WTC11 (cell line): Measurements from ENCODE around the gene CGNL1. TPM values are rescaled to one million over a fixed set of nuclear protein-coding genes. Genes with fewer than 3 reads are reported as not detected.

Experiments
- ATAC-seq: fragments of 200-7000 bp; cut with Tn5 transposase; 2 replicates; pipeline ENCODE4 v1.10.0; 2021; ENCODE audit warnings: mild to moderate bottlenecking, moderate library complexity
- CTCF ChIA-PET: fragments of 300-600 bp; sonication (Branson Sonifier 250); formaldehyde crosslinking; loops from one replicate; lab custom pipeline; 2021; ENCODE audit warnings: antibody characterized with exemption; lab: Charles Lee
- POLR2A ChIA-PET: fragments of 350-600 bp; sonication (Branson Sonifier 250); formaldehyde crosslinking; loops from one replicate; lab custom pipeline; 2021; ENCODE audit warnings: antibody characterized with exemption; lab: Charles Lee
- DNase-seq: peaks from one replicate; pipeline ENCODE4 v3.0.0; 2021; ENCODE audit warnings: low spot score
- H3K27ac Mint-ChIP-seq: 2 replicates; pipeline ENCODE4 v1.8.0; 2021; ENCODE audit warnings: mixed read lengths
- H3K27me3 Mint-ChIP-seq: 2 replicates; pipeline ENCODE4 v1.8.0; 2021; ENCODE audit warnings: low read depth, mild to moderate bottlenecking, moderate library complexity, mixed read lengths
- H3K36me3 Mint-ChIP-seq: 2 replicates; pipeline ENCODE4 v1.8.0; 2021; ENCODE audit warnings: mixed read lengths
- H3K4me1 Mint-ChIP-seq: 2 replicates; pipeline ENCODE4 v1.8.0; 2022; ENCODE audit warnings: mixed read lengths
- H3K4me3 Mint-ChIP-seq: 2 replicates; pipeline ENCODE4 v1.8.0; 2021; ENCODE audit warnings: mild to moderate bottlenecking, moderate library complexity, mixed read lengths
- H3K9me3 Mint-ChIP-seq: 2 replicates; pipeline ENCODE4 v1.8.0; 2021; ENCODE audit warnings: mixed read lengths
- CREB1 ChIP-seq: sonication (generic); formaldehyde crosslinking; IDR thresholded peaks from 2 replicates; pipeline ENCODE4 v1.8.0; 2023; ENCODE audit warnings: mild to moderate bottlenecking, missing genetic modification reagents
- FOXK1 ChIP-seq: sonication (generic); formaldehyde crosslinking; IDR thresholded peaks from 2 replicates; pipeline ENCODE4 v1.8.0; 2022; ENCODE audit warnings: mild to moderate bottlenecking, moderate library complexity, missing genetic modification reagents
- JAZF1 ChIP-seq: fragments of 250-450 bp; sonication (Bioruptor Pico); IDR thresholded peaks from 2 replicates; pipeline ENCODE4 v1.9.0; 2021; ENCODE audit warnings: moderate library complexity, mild to moderate bottlenecking, inconsistent platforms
- JUN ChIP-seq: sonication (generic); formaldehyde crosslinking; IDR thresholded peaks from 2 replicates; pipeline ENCODE4 v1.8.0; 2023; ENCODE audit warnings: mild to moderate bottlenecking, missing genetic modification reagents
- MXD4 ChIP-seq: fragments of 250-450 bp; sonication (Bioruptor Pico); IDR thresholded peaks from 2 replicates; pipeline ENCODE4 v1.8.0; 2021; ENCODE audit warnings: mild to moderate bottlenecking, moderate library complexity, borderline replicate concordance
- NFATC4 ChIP-seq: fragments of 250-450 bp; sonication (Bioruptor Pico); IDR thresholded peaks from 2 replicates; pipeline ENCODE4 v1.9.0; 2021; ENCODE audit warnings: mild to moderate bottlenecking
- NFYB ChIP-seq: sonication (generic); formaldehyde crosslinking; conservative IDR thresholded peaks from 2 replicates; pipeline ENCODE4 v1.8.0; 2022; ENCODE audit warnings: low read depth, missing genetic modification reagents
- OVOL2 ChIP-seq: fragments of 250-450 bp; sonication (Bioruptor Pico); IDR thresholded peaks from 2 replicates; pipeline ENCODE4 v1.9.0; 2021; ENCODE audit warnings: mild to moderate bottlenecking, borderline replicate concordance
- SMAD4 ChIP-seq: sonication (generic); formaldehyde crosslinking; IDR thresholded peaks from 2 replicates; pipeline ENCODE4 v1.8.0; 2022; ENCODE audit warnings: mild to moderate bottlenecking, missing genetic modification reagents
- TEAD4 ChIP-seq: sonication (generic); formaldehyde crosslinking; IDR thresholded peaks from 2 replicates; pipeline ENCODE4 v1.8.0; 2022; ENCODE audit warnings: mild to moderate bottlenecking, missing genetic modification reagents
- ZBTB21 ChIP-seq: sonication (generic); formaldehyde crosslinking; IDR thresholded peaks from 2 replicates; pipeline ENCODE4 v1.8.1; 2023; ENCODE audit warnings: mild to moderate bottlenecking, missing genetic modification reagents, borderline replicate concordance
- ZNF263 ChIP-seq: sonication (generic); formaldehyde crosslinking; IDR thresholded peaks from 2 replicates; pipeline ENCODE4 v1.8.1; 2022; ENCODE audit warnings: low read depth, mild to moderate bottlenecking, moderate library complexity, missing genetic modification reagents
- total RNA-seq: library from RNA; stranded (reverse); gene quantifications from 3 replicates; pipeline ENCODE4 v1.2.3, GENCODE V29; 2021
- TF ChIP-seq, protein P1 (sequence below): sonication (generic); formaldehyde crosslinking; IDR thresholded peaks from 2 replicates; pipeline ENCODE4 v1.8.1; 2022; ENCODE audit warnings: missing genetic modification reagents, borderline replicate concordance
- TF ChIP-seq, protein P2 (sequence below): fragments of 250-450 bp; sonication (Bioruptor Pico); IDR thresholded peaks from 2 replicates; pipeline ENCODE4 v1.9.0; 2021; ENCODE audit warnings: moderate library complexity, mild to moderate bottlenecking, inconsistent platforms, borderline replicate concordance
- TF ChIP-seq, protein P3 (sequence below): sonication (generic); formaldehyde crosslinking; IDR thresholded peaks from 2 replicates; pipeline ENCODE4 v1.8.1; 2023; ENCODE audit warnings: mild to moderate bottlenecking, missing genetic modification reagents
- TF ChIP-seq, protein P4 (sequence below): sonication (generic); formaldehyde crosslinking; IDR thresholded peaks from 2 replicates; pipeline ENCODE4 v1.8.1; 2023; ENCODE audit warnings: mild to moderate bottlenecking, missing genetic modification reagents, moderate library complexity
- TF ChIP-seq, protein P5 (sequence below): sonication (generic); formaldehyde crosslinking; IDR thresholded peaks from 2 replicates; pipeline ENCODE4 v1.8.0; 2022; ENCODE audit warnings: mild to moderate bottlenecking, missing genetic modification reagents
- TF ChIP-seq, protein P6 (sequence below): sonication (generic); formaldehyde crosslinking; conservative IDR thresholded peaks from 2 replicates; pipeline ENCODE4 v1.8.1; 2022; ENCODE audit warnings: mild to moderate bottlenecking, missing genetic modification reagents
- TF ChIP-seq, protein P7 (sequence below): fragments of 250-450 bp; sonication (Bioruptor Pico); IDR thresholded peaks from 2 replicates; pipeline ENCODE4 v1.9.0; 2021; ENCODE audit warnings: mild to moderate bottlenecking
- TF ChIP-seq, protein P8 (sequence below): fragments of 250-450 bp; sonication (Bioruptor Pico); IDR thresholded peaks from 2 replicates; pipeline ENCODE4 v1.8.0; 2021; ENCODE audit warnings: mild to moderate bottlenecking

Gene CGNL1
- total RNA-seq, 1 experiment from 2014 or later: 57.3 TPM

DNA sequence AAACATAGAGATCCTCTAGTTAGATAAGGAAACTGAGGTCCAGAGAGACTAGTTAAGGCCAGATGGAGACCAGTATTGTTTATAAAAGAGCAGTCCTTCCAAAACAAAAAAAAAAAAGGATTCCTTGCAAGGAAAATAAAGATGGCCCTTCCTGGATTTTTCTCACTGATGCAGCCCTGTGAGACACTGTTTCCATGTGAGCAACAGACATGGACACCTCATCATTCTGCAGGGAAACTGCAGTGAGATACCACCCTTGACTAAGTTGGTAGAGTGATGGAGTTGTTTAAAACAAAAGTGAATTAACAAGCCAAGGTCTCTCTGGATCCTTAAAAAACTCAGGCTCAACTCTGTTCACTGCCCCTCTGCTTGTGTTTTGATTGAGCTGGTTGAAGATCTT lies 149.8 kb downstream of the CGNL1 start:
- DNase-seq (no peak), ATAC-seq (no peak)
- Mint-ChIP-seq H3K9me3 (no peaks in the 10 kb centered on the region), H3K27me3 (no peaks in the 10 kb centered on the region), H3K4me1 (peaks cover 11% of the 10 kb centered on the region), H3K4me3 (no peak overlapping the region), H3K36me3 (peaks cover 51% of the 10 kb centered on the region), H3K27ac (peak overlapping the region; percentile 82; the same call in 1 of the 2 replicates)
- POLR2A ChIA-PET: no interaction called here
- CTCF ChIA-PET: interaction anchor here (0.6 to 5.0 kb wide), 6 partner anchors 13 to 1590 kb away, joined by 3 to 140 read pairs (median 44); no protein-coding TSS in a partner anchor
- TF ChIP-seq SMAD4 (CRISPR knock-in tag): no peak
- TF ChIP-seq CREB1 (CRISPR knock-in tag): no peak
- TF ChIP-seq, protein P1, sequence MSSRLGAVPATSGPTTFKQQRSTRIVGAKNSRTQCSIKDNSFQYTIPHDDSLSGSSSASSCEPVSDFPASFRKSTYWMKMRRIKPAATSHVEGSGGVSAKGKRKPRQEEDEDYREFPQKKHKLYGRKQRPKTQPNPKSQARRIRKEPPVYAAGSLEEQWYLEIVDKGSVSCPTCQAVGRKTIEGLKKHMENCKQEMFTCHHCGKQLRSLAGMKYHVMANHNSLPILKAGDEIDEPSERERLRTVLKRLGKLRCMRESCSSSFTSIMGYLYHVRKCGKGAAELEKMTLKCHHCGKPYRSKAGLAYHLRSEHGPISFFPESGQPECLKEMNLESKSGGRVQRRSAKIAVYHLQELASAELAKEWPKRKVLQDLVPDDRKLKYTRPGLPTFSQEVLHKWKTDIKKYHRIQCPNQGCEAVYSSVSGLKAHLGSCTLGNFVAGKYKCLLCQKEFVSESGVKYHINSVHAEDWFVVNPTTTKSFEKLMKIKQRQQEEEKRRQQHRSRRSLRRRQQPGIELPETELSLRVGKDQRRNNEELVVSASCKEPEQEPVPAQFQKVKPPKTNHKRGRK (CRISPR knock-in tag): no peak
- TF ChIP-seq, protein P2, sequence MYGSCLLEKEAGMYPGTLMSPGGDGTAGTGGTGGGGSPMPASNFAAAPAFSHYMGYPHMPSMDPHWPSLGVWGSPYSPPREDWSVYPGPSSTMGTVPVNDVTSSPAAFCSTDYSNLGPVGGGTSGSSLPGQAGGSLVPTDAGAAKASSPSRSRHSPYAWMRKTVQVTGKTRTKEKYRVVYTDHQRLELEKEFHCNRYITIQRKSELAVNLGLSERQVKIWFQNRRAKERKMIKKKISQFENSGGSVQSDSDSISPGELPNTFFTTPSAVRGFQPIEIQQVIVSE (CRISPR knock-in tag): no peak
- TF ChIP-seq, protein P3, sequence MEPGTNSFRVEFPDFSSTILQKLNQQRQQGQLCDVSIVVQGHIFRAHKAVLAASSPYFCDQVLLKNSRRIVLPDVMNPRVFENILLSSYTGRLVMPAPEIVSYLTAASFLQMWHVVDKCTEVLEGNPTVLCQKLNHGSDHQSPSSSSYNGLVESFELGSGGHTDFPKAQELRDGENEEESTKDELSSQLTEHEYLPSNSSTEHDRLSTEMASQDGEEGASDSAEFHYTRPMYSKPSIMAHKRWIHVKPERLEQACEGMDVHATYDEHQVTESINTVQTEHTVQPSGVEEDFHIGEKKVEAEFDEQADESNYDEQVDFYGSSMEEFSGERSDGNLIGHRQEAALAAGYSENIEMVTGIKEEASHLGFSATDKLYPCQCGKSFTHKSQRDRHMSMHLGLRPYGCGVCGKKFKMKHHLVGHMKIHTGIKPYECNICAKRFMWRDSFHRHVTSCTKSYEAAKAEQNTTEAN: no peak
- TF ChIP-seq JUN (CRISPR knock-in tag): no peak
- no peak for TF ChIP-seq JAZF1 (CRISPR knock-in tag)
- no peak for TF ChIP-seq OVOL2 (CRISPR knock-in tag)
- TF ChIP-seq, protein P4, sequence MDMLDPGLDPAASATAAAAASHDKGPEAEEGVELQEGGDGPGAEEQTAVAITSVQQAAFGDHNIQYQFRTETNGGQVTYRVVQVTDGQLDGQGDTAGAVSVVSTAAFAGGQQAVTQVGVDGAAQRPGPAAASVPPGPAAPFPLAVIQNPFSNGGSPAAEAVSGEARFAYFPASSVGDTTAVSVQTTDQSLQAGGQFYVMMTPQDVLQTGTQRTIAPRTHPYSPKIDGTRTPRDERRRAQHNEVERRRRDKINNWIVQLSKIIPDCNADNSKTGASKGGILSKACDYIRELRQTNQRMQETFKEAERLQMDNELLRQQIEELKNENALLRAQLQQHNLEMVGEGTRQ (CRISPR knock-in tag): no peak
- TF ChIP-seq ZNF263: no peak
- no peak for TF ChIP-seq NFYB
- no peak for TF ChIP-seq NFATC4 (CRISPR knock-in tag)
- TF ChIP-seq MXD4: no peak

DNA sequence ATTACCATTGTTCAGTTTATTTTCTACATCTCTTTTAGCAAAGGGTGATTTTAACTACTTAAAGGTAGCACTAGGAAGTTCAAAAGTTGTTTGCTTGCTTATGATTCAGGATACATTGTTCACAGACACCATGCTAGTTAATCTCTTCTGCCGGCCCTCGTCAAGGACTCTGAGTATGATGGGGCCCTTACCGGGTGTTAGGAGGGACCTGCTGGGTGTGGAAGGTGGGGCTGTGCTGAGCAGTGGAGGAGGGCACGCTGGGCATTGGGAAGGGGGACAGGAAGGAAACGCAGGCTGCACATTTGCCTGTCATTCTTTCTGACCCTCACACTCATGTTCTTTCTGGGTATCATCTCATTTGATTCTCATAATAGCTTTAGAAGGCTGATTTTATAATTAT lies 150.3 kb downstream of the CGNL1 start:
- no peak for DNase-seq
- TF ChIP-seq FOXK1 (CRISPR knock-in tag) (no peak), ZBTB21 (CRISPR knock-in tag) (no peak), TEAD4 (CRISPR knock-in tag) (no peak)
- TF ChIP-seq, protein P1 (CRISPR knock-in tag): no peak
- TF ChIP-seq, protein P5, sequence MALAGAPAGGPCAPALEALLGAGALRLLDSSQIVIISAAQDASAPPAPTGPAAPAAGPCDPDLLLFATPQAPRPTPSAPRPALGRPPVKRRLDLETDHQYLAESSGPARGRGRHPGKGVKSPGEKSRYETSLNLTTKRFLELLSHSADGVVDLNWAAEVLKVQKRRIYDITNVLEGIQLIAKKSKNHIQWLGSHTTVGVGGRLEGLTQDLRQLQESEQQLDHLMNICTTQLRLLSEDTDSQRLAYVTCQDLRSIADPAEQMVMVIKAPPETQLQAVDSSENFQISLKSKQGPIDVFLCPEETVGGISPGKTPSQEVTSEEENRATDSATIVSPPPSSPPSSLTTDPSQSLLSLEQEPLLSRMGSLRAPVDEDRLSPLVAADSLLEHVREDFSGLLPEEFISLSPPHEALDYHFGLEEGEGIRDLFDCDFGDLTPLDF (CRISPR knock-in tag): no peak
- TF ChIP-seq, protein P6, sequence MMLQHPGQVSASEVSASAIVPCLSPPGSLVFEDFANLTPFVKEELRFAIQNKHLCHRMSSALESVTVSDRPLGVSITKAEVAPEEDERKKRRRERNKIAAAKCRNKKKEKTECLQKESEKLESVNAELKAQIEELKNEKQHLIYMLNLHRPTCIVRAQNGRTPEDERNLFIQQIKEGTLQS: no peak
- TF ChIP-seq, protein P7, sequence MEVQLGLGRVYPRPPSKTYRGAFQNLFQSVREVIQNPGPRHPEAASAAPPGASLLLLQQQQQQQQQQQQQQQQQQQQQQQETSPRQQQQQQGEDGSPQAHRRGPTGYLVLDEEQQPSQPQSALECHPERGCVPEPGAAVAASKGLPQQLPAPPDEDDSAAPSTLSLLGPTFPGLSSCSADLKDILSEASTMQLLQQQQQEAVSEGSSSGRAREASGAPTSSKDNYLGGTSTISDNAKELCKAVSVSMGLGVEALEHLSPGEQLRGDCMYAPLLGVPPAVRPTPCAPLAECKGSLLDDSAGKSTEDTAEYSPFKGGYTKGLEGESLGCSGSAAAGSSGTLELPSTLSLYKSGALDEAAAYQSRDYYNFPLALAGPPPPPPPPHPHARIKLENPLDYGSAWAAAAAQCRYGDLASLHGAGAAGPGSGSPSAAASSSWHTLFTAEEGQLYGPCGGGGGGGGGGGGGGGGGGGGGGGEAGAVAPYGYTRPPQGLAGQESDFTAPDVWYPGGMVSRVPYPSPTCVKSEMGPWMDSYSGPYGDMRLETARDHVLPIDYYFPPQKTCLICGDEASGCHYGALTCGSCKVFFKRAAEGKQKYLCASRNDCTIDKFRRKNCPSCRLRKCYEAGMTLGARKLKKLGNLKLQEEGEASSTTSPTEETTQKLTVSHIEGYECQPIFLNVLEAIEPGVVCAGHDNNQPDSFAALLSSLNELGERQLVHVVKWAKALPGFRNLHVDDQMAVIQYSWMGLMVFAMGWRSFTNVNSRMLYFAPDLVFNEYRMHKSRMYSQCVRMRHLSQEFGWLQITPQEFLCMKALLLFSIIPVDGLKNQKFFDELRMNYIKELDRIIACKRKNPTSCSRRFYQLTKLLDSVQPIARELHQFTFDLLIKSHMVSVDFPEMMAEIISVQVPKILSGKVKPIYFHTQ: no peak
- TF ChIP-seq, protein P8, sequence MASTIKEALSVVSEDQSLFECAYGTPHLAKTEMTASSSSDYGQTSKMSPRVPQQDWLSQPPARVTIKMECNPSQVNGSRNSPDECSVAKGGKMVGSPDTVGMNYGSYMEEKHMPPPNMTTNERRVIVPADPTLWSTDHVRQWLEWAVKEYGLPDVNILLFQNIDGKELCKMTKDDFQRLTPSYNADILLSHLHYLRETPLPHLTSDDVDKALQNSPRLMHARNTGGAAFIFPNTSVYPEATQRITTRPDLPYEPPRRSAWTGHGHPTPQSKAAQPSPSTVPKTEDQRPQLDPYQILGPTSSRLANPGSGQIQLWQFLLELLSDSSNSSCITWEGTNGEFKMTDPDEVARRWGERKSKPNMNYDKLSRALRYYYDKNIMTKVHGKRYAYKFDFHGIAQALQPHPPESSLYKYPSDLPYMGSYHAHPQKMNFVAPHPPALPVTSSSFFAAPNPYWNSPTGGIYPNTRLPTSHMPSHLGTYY (CRISPR knock-in tag): no peak

More for the DNA sequence above, 150.3 kb downstream of the CGNL1 start:
- no peaks in the 10 kb centered on the region for H3K27me3 Mint-ChIP-seq
- peak overlapping the region; percentile 82; the same call in 1 of the 2 replicates for H3K27ac Mint-ChIP-seq
- H3K4me1 Mint-ChIP-seq: peaks cover 11% of the 10 kb centered on the region
- no peak for ATAC-seq
- ChIA-PET CTCF (interaction anchor here (0.6 to 5.0 kb wide), 20 partner anchors 10 to 1591 kb away, joined by 3 to 140 read pairs (median 8); no protein-coding TSS in a partner anchor), POLR2A (no interaction called here)
- H3K9me3 Mint-ChIP-seq: no peaks in the 10 kb centered on the region
- peaks cover 56% of the 10 kb centered on the region for H3K36me3 Mint-ChIP-seq
- H3K4me3 Mint-ChIP-seq: no peak overlapping the region
